SK-N-SH treated with all-trans-retinoic acid at 6 μM for 48 hours (cell line): ENCODE data around the gene COL21A1.

Experiments
- ATAC-seq: fragments of 200-7000 bp; cut with Tn5 transposase; 3 replicates; pipeline ENCODE4 v1.9.1; 2020; ENCODE audit warnings: mild to moderate bottlenecking, moderate library complexity
- BACH2 ChIP-seq: fragments of 250-450 bp; sonication (Bioruptor Pico); IDR thresholded peaks from 2 replicates; pipeline ENCODE4 v1.9.0; 2021; ENCODE audit warnings: mild to moderate bottlenecking, borderline replicate concordance
- CSDC2 ChIP-seq: fragments of 250-450 bp; sonication (Bioruptor Pico); IDR thresholded peaks from 2 replicates; pipeline ENCODE4 v1.5.0; 2020; ENCODE audit warnings: mild to moderate bottlenecking, moderate library complexity
- ESRRG ChIP-seq: fragments of 250-450 bp; sonication (Bioruptor Pico); IDR thresholded peaks from 2 replicates; pipeline ENCODE4 v1.6.1; 2021; ENCODE audit warnings: mild to moderate bottlenecking
- GLIS3 ChIP-seq: fragments of 250-450 bp; sonication (Bioruptor Pico); IDR thresholded peaks from 2 replicates; pipeline ENCODE4 v1.5.0; 2020; ENCODE audit warnings: mild to moderate bottlenecking, moderate library complexity
- ISL1 ChIP-seq: fragments of 250-450 bp; sonication (Bioruptor Pico); IDR thresholded peaks from 2 replicates; pipeline ENCODE4 v2.1.2; 2022; ENCODE audit warnings: mild to moderate bottlenecking, moderate library complexity
- OSR1 ChIP-seq: fragments of 250-450 bp; sonication (Bioruptor Pico); IDR thresholded peaks from 2 replicates; pipeline ENCODE4 v1.8.0; 2022; ENCODE audit warnings: moderate library complexity, mild to moderate bottlenecking, inconsistent platforms
- PPARA ChIP-seq: fragments of 250-450 bp; sonication (Bioruptor Pico); IDR thresholded peaks from 2 replicates; pipeline ENCODE4 v1.5.0; 2020; ENCODE audit warnings: mild to moderate bottlenecking, borderline replicate concordance
- RARB ChIP-seq: fragments of 250-450 bp; sonication (Bioruptor Pico); IDR thresholded peaks from 2 replicates; pipeline ENCODE4 v1.8.0; 2021; ENCODE audit warnings: mild to moderate bottlenecking, moderate library complexity
- SNAI2 ChIP-seq: fragments of 250-450 bp; sonication (Bioruptor Pico); IDR thresholded peaks from 2 replicates; pipeline ENCODE4 v1.5.0; 2020; ENCODE audit warnings: mild to moderate bottlenecking, moderate library complexity
- TCF4 ChIP-seq: fragments of 250-450 bp; sonication (Bioruptor Pico); IDR thresholded peaks from 2 replicates; pipeline ENCODE4 v1.8.0; 2021; ENCODE audit warnings: mild to moderate bottlenecking, moderate library complexity, borderline replicate concordance
- TOX ChIP-seq: fragments of 250-450 bp; sonication (Bioruptor Pico); IDR thresholded peaks from 2 replicates; pipeline ENCODE4 v1.8.0; 2021; ENCODE audit warnings: mild to moderate bottlenecking, moderate library complexity, borderline replicate concordance
- ZC3H10 ChIP-seq: fragments of 250-450 bp; sonication (Bioruptor Pico); IDR thresholded peaks from 2 replicates; pipeline ENCODE4 v1.5.1; 2021; ENCODE audit warnings: mild to moderate bottlenecking, moderate library complexity
- ZFP3 ChIP-seq: fragments of 250-450 bp; sonication (Bioruptor Pico); IDR thresholded peaks from 2 replicates; pipeline ENCODE4 v1.5.0; 2020; ENCODE audit warnings: mild to moderate bottlenecking, moderate library complexity
- ZFP30 ChIP-seq: fragments of 450-650 bp; formaldehyde crosslinking; IDR thresholded peaks from 2 replicates; pipeline ENCODE4 v1.5.0; 2022; ENCODE audit warnings: mild to moderate bottlenecking, moderate library complexity
- ZNF565 ChIP-seq: fragments of 450-650 bp; formaldehyde crosslinking; conservative IDR thresholded peaks from 2 replicates; pipeline ENCODE4 v1.5.0; 2020; ENCODE audit warnings: low read depth, mild to moderate bottlenecking, moderate library complexity
- ZNF70 ChIP-seq: fragments of 450-650 bp; formaldehyde crosslinking; IDR thresholded peaks from 2 replicates; pipeline ENCODE4 v1.5.0; 2020; ENCODE audit warnings: mild to moderate bottlenecking, moderate library complexity
- ZNF8 ChIP-seq: fragments of 450-650 bp; formaldehyde crosslinking; IDR thresholded peaks from 2 replicates; pipeline ENCODE4 v1.5.0; 2020; ENCODE audit warnings: mild to moderate bottlenecking, moderate library complexity
- TF ChIP-seq, protein P1 (sequence below): fragments of 250-450 bp; sonication (Bioruptor Pico); IDR thresholded peaks from 2 replicates; pipeline ENCODE4 v1.5.0; 2020; ENCODE audit warnings: mild to moderate bottlenecking, moderate library complexity
- TF ChIP-seq, protein P2 (sequence below): fragments of 250-450 bp; sonication (Bioruptor Pico); IDR thresholded peaks from 2 replicates; pipeline ENCODE4 v1.5.1; 2021; ENCODE audit warnings: mild to moderate bottlenecking, moderate library complexity
- TF ChIP-seq, protein P3 (sequence below): fragments of 250-450 bp; sonication (Bioruptor Pico); IDR thresholded peaks from 2 replicates; pipeline ENCODE4 v1.8.0; 2020; ENCODE audit warnings: mild to moderate bottlenecking, moderate library complexity, borderline replicate concordance
- TF ChIP-seq, protein P4 (sequence below): fragments of 250-450 bp; sonication (Bioruptor Pico); IDR thresholded peaks from 2 replicates; pipeline ENCODE4 v1.8.0; 2021; ENCODE audit warnings: low read depth, mild to moderate bottlenecking, moderate library complexity, borderline replicate concordance

The COL21A1 gene

DNA sequence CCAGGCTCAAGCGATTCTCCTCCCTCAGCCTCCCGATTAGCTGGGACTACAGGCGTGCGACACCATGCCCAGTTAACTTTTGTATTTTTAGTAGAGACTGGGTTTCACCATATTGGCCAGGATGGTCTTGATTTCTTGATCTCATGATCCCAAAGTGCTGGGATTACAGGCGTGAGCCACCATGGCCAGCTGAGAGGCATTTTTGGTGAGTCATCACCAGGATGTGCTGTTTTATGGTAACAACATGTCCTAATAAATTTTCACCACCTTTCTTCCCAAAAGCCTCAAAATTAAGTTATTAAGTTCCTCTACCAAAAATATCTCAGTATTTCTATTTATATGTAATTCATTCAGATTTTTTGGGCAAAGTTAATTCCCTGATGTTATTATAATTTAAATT is 53.5 kb downstream of the COL21A1 start:
- no peak for ATAC-seq
- TF ChIP-seq, protein P1, sequence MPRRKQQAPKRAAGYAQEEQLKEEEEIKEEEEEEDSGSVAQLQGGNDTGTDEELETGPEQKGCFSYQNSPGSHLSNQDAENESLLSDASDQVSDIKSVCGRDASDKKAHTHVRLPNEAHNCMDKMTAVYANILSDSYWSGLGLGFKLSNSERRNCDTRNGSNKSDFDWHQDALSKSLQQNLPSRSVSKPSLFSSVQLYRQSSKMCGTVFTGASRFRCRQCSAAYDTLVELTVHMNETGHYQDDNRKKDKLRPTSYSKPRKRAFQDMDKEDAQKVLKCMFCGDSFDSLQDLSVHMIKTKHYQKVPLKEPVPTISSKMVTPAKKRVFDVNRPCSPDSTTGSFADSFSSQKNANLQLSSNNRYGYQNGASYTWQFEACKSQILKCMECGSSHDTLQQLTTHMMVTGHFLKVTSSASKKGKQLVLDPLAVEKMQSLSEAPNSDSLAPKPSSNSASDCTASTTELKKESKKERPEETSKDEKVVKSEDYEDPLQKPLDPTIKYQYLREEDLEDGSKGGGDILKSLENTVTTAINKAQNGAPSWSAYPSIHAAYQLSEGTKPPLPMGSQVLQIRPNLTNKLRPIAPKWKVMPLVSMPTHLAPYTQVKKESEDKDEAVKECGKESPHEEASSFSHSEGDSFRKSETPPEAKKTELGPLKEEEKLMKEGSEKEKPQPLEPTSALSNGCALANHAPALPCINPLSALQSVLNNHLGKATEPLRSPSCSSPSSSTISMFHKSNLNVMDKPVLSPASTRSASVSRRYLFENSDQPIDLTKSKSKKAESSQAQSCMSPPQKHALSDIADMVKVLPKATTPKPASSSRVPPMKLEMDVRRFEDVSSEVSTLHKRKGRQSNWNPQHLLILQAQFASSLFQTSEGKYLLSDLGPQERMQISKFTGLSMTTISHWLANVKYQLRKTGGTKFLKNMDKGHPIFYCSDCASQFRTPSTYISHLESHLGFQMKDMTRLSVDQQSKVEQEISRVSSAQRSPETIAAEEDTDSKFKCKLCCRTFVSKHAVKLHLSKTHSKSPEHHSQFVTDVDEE (CRISPR knock-in tag): no peak
- TF ChIP-seq ZNF70 (CRISPR knock-in tag): no peak
- TF ChIP-seq BACH2 (CRISPR knock-in tag): no peak
- TF ChIP-seq ZFP3 (CRISPR knock-in tag): no peak

DNA sequence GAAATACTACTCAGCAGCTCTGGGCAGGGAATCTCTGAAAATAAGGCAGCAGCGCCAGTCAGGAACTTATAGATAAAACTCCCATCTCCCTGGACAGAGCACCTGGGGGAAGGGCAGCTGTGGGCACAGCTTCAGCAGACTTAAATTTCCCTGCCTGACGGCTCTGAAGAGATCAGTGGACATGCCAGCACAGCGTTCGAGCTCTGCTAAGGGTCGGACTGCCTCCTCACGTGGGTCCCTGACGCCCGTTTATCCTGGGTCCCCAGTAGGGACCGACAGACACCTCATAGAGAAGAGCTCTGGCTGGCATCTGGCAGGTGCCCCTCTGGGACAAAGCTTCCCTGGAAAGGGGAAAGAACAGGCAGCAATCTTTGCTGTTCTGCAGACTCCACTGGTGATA is 59.0 kb downstream of the COL21A1 start:
- no peak for ATAC-seq
- no peak for TF ChIP-seq OSR1 (CRISPR knock-in tag)
- TF ChIP-seq ESRRG (CRISPR knock-in tag): no peak
- TF ChIP-seq TOX (CRISPR knock-in tag): no peak
- no peak for TF ChIP-seq ZNF8
- no peak for TF ChIP-seq ZFP3 (CRISPR knock-in tag)

DNA sequence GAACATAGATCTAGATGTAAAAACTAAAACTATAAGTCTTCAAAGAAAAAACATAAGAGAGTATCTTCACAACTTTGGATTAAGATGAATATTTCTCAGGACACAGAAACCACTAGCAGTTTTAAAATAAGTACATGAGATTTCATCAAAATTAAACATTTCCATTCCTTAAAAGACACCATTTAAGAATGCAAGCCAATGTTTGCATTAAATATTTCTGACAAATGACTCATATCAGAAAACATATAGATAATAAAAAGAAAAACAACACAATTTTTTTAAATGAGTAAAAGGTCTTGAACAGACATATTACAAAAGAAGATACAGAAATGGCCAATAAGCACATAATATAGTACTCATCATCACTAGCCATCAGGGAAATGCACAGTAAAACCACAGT is 59.7 kb downstream of the COL21A1 start:
- no peak for TF ChIP-seq TCF4 (CRISPR knock-in tag)
- no peak for TF ChIP-seq ZNF565 (CRISPR knock-in tag)
- no peak for TF ChIP-seq ESRRG (CRISPR knock-in tag)
- TF ChIP-seq ZNF70 (CRISPR knock-in tag): no peak
- TF ChIP-seq ZC3H10 (CRISPR knock-in tag): no peak
- no peak for TF ChIP-seq GLIS3
- TF ChIP-seq ISL1 (CRISPR knock-in tag): no peak
- TF ChIP-seq, protein P2, sequence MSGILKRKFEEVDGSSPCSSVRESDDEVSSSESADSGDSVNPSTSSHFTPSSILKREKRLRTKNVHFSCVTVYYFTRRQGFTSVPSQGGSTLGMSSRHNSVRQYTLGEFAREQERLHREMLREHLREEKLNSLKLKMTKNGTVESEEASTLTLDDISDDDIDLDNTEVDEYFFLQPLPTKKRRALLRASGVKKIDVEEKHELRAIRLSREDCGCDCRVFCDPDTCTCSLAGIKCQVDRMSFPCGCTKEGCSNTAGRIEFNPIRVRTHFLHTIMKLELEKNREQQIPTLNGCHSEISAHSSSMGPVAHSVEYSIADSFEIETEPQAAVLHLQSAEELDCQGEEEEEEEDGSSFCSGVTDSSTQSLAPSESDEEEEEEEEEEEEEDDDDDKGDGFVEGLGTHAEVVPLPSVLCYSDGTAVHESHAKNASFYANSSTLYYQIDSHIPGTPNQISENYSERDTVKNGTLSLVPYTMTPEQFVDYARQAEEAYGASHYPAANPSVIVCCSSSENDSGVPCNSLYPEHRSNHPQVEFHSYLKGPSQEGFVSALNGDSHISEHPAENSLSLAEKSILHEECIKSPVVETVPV (CRISPR knock-in tag): no peak
- TF ChIP-seq OSR1 (CRISPR knock-in tag): no peak
- TF ChIP-seq BACH2 (CRISPR knock-in tag): no peak
- no peak for TF ChIP-seq ZFP30
- no peak for TF ChIP-seq TOX (CRISPR knock-in tag)
- TF ChIP-seq ZNF8: no peak
- no peak for TF ChIP-seq PPARA (CRISPR knock-in tag)
- no peak for ATAC-seq

DNA sequence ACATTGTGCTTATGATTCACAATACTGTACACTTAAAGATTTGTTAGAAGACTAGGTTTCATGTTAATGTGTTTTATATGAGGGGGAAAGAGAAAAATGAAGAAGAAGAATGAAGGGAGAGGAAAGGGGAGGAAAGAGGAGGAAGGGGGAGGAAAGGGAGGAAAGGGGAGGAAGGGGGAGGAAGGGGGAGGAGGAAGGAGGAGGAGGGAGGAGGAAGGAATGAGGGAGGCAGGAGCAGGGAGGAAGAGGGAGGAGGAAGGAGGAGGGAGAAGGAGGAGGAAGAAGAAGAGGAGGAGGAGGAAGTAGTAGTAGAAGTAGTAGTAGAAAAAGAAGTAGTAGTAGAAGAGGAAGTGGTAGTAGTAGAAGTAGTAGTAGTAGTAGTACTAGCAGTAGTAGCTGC is 70.6 kb downstream of the COL21A1 start:
- TF ChIP-seq ZFP30: no peak
- TF ChIP-seq ZNF70 (CRISPR knock-in tag): no peak
- no peak for TF ChIP-seq TCF4 (CRISPR knock-in tag)
- no peak for TF ChIP-seq SNAI2 (CRISPR knock-in tag)
- TF ChIP-seq, protein P3, sequence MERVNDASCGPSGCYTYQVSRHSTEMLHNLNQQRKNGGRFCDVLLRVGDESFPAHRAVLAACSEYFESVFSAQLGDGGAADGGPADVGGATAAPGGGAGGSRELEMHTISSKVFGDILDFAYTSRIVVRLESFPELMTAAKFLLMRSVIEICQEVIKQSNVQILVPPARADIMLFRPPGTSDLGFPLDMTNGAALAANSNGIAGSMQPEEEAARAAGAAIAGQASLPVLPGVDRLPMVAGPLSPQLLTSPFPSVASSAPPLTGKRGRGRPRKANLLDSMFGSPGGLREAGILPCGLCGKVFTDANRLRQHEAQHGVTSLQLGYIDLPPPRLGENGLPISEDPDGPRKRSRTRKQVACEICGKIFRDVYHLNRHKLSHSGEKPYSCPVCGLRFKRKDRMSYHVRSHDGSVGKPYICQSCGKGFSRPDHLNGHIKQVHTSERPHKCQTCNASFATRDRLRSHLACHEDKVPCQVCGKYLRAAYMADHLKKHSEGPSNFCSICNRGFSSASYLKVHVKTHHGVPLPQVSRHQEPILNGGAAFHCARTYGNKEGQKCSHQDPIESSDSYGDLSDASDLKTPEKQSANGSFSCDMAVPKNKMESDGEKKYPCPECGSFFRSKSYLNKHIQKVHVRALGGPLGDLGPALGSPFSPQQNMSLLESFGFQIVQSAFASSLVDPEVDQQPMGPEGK (CRISPR knock-in tag): no peak
- TF ChIP-seq, protein P1 (CRISPR knock-in tag): no peak
- no peak for TF ChIP-seq TOX (CRISPR knock-in tag)
- TF ChIP-seq ZC3H10 (CRISPR knock-in tag): no peak
- TF ChIP-seq CSDC2 (CRISPR knock-in tag): no peak
- TF ChIP-seq, protein P4, sequence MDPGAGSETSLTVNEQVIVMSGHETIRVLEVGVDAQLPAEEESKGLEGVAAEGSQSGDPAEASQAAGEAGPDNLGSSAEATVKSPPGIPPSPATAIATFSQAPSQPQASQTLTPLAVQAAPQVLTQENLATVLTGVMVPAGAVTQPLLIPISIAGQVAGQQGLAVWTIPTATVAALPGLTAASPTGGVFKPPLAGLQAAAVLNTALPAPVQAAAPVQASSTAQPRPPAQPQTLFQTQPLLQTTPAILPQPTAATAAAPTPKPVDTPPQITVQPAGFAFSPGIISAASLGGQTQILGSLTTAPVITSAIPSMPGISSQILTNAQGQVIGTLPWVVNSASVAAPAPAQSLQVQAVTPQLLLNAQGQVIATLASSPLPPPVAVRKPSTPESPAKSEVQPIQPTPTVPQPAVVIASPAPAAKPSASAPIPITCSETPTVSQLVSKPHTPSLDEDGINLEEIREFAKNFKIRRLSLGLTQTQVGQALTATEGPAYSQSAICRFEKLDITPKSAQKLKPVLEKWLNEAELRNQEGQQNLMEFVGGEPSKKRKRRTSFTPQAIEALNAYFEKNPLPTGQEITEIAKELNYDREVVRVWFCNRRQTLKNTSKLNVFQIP (CRISPR knock-in tag): no peak
- no peak for TF ChIP-seq RARB
- TF ChIP-seq, all 23 proteins: peak for 0
- no peak for ATAC-seq
